GM18907 (cell line): ENCODE measurements around the gene ARAP1.
A peak's percentile ranks its signal among the peaks of the same experiment; 100 is the strongest.

Source experiments
- ATAC-seq: cut with Tn5 transposase; IDR thresholded peaks from one replicate; pipeline ENCODE4 v1.9.1; 2021; ENCODE audit warnings: mild to moderate bottlenecking, moderate library complexity; ENCODE audit not compliant: unreplicated experiment

ARAP1 gene

DNA sequence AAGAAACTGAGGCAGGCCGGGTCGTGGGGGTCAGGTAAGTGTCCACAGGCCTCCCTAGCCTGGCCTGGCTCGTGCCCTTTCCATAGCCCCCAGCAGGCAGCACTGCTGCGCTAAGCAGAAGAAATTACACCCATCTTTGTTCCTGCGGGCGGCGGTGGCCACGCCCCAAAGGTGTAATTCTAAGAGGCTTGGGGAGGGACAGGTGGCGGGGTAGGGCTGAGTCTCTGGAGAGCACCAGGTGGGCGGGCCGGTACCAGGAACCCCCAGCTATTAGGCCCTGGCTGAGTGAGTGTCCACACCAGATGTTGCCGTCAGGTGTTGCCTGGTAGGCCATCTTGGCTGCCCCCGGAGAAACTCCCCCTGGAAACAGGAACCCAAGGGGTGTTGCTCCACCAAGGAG lies 12.3 kb upstream of the ARAP1 start:
- ATAC-seq = no peak

DNA sequence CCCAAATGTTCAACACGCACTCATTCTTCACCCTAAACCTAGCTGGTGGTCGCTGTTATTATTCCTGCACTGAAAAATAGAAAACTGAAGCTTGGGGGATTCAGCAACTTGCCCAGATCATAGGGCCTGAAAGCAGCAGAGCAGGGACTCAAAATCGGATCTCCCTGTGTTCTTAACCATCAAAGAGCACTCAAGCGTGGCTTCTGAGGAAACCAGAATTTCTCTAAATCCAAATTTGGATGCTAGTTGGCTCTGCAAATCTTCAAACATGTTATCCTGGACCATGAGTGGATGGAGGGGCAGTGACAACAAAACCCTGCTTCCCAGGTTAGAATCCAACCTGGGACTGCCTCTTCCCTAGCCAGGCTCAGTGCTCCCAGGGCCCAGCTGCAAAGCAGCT lies 11.6 kb upstream of the ARAP1 start:
- no peak for ATAC-seq

DNA sequence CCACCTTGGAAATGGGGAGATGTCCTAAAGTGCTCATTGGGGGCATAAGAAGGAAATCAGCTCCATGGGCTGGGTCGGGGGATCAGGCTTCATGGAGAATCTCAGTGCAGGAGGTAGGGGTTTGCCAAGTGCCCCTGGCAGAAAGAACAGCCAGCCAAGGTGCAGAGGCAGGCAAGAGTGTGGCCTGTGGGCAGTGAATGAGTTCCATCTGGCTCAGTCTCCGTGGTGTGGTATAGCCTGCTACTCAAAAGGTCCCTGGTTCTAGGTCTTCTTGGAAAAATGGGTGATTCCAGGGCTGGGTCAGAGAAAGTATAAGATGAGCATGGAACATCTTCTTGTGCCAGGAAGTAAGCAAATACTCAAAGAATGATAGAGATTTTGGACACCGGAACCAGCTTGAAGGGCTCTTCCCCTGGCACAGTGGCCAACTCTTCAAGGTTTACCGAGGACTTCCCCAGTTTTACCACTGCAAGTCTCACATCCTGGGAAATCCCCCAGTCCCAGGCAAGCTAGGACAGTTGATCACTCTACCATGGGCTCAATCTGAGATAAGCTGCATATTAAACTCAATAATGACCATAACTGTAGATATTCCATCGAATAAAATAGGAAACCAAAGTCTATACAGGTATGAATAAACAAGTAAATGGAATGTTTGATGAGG lies 10.6 kb upstream of the ARAP1 start:
- ATAC-seq = peak; percentile 79

DNA sequence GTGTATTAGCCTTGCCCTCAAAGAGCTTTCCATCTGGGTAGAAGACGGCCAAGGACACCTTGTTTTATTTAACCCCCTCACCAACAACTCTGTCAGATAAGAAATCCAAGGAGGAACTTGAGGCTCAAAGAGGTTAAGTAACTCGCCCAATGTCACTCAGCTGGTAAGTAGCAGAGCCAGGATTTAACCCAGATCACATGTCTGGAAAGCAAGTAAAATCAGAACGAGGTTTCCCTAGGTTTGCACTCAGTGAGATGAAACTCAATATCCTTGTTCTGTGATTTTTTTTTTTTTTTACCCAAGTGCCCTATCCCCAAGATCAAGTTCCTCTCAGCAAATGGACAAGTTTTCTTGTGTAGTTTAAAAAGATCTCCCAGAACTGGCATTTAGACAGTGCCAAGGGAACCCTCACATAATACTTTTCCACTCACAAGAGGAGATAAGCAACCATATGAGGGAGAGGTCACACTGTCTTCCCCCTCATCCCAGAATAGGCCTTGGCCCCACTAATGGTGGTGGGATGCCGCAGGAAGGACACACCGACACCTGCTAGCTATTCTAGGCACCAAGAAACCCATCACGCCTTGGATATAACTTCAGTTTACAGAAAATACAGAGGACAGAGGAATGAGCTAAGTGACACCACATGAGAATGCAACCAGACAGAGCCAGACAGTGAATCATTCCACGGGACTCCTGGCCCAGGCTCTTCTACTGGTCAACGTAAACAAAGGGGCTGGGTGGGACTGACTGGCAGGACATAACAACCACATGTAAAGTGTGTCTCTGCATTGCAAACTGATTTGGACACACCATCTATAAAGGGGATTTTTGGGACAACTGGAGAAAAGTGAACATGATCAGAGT lies 8.6 kb upstream of the ARAP1 start:
- ATAC-seq = no peak

DNA sequence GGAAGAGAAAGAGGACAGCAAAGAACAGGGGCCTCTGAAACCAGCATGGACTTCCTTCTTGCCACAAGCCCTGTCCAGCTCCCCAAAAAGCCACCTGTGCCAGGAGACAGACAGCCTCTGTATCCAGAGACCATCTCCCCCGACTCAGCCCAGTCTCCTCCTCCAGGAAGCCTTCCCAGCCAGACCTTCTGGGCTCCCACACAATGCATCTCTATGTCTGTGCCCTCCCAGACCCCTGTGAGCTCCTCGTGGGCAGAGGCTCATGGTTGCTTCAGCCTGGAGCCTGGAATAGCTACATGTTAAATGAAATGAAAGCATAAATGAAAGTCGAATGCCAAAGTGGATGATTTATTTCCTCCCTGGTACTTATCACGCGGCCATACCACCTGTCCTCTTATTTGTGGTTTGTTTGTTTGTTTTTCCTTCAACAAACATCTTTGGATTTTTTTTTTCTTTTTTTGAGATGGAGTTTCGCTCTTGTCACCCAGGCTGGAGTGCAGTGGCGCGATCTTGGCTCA lies 7.3 kb upstream of the ARAP1 start:
- no peak for ATAC-seq

DNA sequence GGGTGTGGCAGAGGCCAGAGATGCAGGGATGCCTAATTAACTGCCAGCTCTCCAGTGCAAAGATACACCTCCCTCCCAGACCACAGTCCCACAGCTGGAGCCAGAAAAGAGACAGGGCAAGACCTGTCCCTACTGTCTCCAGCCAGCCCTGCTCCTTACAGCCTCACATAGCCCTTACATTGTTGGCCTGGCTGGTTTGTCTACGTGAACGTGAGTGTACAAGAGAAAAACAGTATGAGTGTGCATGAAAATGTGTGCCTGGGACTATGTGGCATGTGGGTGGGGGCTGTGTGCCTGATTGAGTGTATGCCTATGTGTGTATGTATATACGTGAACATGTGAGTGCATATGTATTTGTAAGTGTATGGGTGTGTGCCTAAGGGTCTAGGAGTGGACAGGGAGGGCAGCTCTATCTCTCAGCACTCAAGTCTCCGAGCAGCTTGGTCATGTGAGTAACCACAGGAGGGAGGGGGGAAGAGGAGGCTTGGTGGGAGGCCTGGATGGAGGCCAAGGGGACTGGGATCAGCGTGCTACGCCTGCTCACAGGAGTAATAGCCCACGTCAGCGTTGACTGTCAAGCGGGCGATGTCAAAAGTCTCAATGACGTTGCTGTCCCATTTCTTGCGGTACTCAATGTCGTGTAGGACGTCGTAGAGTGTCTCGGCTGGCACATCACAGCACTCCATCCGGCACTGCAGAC lies 6.6 kb upstream of the ARAP1 start:
- ATAC-seq = no peak

DNA sequence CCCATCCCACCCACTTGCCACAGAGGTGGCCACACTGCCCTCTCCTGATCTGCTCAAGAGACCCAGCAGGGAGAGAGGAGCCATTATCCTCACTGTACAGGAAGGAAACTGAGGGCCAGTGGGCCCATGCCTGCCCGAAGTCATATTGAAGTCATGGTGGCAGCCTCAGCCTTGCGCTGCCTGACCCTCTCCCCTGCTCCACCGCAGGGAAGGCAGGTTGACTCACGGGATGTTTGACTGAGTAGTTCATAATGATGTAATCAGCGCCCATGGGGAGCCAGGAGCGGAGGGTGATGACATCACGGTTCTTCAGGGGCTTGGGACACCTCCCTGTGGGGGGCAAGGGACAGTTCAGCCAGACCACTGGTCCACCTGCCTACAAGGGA lies 6.1 kb upstream of the ARAP1 start:
- ATAC-seq = no peak

DNA sequence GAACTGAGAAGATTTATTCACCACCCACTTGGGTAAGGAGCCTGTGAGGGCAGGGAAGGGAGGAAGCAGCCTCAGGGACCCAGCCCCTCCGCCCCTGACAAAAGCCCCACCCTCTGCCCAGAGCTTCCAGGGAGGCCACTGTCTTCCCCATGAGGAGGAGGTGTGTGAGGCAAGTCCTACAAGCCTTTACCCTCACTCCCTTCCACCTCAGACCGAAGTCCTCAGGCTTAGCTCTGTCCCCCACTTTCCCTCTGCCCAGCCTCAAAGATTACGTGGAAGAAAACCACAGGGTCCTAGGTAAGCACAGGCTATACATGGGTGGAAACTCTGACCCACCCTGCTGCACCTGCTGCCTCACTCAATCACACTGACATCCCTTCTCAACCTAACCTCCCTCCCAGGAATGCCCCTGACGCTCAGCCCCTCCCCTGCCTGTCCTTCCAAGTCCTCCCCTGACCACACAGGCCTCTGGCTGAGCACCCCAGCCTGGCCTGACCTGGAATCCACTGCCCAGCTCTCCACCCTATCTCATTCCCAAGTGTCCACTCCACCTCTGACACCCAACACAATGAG lies 3.6 kb upstream of the ARAP1 start:
- ATAC-seq = no peak

DNA sequence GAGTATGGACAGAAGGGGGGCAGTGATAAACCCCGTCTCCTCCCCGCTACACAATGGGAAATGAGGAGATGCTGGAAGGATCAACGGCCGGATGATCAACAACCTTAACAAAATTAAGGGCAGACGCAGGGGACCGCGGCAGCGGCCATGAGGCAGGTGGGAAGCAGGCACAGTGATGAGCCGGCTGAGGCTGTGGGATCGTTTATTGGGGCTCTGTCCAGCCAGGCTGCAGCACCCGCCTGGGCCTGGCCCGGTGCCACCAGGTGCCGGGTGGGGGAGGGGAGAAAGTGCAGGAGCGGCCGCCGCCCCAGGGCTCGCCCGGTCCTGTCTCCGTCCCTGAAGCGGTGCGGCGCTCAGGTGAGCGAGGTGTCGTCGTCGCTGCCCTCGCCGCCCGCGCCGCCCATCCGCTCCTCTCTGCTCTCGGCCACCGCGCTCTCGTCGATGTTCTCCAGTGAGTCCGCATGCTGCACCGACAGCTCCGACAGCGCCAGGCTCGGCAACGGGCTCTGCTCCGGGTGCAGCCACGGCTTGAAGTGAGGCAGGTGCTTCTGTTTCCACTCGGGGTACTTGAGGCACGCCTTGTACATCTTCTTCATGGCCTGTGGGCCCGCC lies 2.4 kb upstream of the ARAP1 start:
- ATAC-seq = no peak

DNA sequence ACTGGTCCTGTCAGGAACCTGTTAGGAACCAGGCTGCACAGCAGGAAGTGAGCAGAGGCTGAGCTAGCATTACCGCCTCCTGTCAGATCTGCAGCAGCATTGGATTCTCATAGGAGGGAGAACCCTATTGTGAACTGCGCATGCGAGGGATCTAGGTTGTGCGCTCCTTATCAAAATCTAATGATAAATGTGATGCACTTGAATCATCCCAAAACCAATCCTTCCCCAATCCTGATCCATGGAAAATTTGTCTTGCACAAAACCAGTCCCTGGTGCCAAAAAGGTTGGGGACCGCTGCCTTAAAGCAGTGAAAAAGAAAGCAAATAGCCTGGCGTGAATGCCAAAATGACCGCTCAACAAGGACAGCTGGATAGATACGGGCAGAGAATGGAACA lies 1.9 kb upstream of the ARAP1 start:
- ATAC-seq = no peak

DNA sequence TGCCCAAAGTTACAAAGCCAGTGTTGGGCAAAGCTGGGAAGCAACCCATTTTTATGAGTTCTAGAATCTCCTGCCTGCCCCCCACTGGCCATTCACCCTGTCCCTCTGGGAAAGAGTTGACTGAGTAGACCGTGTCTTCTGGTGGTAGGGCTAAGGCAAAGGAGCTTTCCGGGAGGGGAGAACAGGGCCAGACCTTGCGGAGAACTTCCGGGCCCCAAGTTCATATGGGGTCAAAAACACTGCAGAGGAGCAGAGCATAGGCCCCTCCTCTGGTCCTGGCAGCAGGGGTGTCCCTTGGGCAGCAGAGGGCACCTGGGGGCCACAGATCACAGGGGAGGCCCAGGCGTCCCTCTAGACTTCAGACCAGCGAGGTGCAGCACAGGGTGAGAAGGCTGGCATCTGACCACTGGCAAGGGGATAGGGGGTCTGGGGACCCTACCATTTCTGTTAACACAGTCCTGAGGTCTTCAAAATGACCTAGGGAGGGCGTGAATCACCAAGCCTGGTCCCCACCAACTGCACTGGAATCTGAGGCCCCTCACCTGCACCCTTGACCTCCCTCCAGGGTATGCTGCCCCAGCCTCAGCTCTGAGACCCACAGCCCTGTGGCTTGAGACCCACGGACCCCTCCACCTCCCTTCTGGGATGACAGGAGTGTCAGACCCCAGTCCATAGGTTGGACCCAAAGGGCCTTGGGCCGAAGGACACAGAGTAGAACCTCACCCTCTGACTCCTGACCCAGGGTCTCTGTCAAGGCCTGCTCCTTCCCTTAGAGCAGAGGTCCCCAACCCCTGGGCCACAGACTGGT lies 1.3 kb upstream of the ARAP1 start:
- no peak for ATAC-seq

DNA sequence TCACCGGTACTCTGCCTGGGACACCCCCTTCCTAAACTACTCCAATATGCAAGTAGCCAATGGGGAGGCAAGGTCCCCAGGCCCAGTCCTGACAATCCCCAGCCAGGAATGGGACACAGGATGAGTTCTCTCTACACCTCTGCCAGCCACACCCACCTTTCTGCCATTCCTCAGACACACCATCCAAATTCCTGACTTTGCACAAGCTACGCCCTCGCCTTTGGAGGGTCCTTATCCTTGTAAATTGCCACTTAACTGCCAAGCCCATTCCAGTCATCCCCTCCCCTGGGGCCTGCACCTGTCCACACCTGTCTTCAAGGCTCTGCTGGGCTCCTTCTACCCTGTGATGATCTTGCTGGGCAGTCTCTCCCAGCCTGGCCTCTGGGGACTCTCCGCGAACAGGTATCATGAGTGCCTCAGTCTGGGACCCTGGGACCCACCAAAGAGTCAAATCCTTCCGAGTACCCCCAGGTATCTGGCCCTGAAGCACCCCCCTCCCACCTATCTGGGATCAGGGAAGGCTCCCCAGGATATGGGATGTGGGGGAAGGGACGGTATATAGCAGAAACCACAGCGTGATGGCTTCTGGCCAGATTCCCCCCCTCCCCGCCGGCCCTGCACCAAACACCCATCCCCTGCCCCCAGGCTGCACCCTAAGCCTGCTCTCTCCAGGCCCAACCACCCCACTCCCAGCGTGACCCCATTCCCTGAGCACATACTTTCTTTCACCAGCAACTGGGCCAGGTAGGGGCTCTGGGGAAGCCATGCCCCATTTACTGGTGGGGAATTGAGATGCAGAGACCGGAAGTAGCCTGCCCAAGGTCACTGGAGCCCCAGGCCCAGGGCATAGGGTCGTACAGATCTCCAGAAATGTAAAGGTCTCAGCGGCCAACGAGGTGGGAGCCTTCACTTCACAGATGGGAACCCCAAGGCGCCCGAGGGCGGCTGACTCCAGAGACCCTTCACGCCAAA lies 806 bp downstream of the ARAP1 start:
- no peak for ATAC-seq

DNA sequence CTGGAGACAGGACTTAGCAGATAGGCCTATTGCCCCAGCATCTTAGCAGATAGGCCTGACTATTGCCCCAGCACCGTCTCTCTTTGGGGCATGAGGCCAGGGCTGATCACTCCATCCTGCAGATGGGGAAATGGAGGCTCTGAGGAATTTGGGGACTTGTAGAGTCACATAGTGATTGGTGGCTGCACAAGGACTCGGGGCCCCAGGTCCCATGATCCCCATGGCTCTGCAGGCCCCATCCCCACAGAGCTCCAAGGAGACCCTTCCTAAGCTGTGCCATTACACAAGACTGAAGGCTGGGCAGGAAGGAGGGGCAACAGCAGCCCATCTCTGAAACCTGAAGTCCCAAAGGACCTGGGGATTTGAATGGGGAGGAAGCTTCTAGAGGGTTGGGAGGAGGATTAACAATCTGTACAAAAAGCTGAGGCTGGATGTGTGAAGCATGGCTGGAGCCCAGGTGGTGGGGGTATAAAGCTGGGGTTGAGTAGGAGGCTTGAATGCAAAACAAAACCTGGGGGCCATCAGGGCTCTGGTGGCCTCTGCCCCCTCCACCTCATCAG lies 1.6 kb downstream of the ARAP1 start:
- no peak for ATAC-seq

DNA sequence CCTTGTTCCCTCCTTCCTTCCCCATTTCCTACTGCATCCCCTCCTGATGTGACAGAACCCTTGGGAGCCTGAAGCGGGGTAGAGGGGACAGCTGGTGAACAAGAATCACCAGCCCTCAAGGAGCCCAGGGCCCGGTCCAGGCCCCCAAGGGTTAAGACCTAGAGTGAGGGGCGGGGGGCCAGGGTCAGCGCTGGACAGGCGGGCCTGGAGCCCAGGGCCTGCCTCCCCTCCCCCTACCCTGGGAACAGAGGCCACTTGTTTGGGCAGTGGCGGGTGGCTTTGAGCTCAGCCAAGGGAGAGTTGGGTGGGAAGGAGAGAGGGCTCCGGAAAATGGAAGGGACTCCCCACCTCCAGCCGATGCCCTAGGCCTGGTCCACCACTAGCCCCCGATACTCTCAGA lies 2.1 kb downstream of the ARAP1 start:
- ATAC-seq = no peak

DNA sequence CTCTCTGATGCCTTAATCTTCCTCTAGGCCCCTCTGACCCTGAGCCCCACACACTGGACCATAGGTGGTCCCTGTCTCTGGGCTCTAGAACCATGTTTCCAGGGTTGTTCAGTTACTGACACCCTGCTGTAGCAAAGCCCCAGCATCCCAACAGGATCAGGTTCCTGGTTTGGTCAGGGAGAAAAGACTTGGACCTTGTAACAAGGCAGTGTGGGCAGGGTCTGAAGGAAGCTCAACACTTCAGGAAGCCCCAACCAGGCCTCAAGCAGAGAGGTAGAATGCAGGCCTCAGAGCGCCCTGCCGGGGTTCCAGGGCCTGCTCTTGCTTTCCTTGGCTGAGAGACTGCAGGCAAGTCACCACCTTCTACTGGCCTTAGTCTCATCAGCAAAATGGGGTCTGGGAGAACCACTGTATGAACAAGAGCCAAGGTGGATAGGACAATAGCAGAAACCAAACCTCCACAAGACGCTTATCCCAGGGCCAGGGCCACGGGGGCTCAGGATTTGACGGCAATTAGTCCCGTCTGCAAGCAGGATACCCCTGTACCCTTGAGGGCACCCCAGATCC lies 4.8 kb downstream of the ARAP1 start:
- no peak for ATAC-seq

DNA sequence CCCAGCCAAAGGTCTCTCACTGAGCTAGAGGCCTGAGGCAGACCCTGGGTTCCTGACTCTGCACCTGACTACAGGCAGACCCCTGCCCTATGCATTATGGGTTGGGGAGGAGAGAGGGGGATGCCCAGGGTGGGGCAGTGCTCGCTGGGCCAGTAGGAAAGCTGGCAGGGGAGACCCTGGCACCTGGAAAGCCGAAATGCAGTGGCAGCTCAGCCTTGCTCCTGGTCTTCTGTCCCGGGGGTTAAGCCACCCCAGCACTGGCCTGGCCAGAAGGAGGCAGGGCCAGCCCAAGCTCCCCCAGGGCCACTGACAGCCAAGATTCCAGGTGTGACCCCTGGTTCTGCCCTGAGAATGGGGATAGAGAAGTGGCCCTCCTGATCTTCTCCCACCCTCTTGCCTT lies 5.4 kb downstream of the ARAP1 start:
- no peak for ATAC-seq

DNA sequence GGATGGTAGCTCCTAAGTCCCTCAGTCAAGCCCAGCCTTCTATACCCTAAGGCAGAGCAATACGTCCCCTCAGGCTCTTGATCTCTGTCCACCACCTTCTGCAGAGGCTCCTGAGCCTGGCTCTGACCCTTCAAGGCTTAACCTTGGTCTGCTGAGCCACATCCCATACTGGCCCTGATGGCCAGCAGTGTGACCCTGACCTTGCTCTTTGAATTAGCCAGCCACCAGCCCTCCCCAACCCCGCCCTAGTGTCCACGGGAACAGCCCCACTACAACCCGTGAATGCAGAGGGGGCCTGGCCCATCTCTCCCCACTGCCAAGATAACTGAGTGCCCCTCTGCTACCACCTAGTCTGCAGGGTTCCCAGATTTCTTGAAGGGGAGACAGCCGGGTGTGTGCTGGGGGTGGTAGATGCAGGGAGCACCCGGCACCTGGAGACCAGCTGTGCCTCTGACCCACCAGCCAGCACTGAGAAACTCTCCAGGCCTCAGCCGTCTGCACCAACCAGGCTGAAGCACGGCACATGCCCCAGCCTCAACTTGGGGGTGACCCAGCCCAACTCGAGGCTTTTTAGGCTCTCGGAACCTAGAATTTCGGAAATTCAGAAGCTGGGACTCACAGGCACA lies 6.2 kb downstream of the ARAP1 start:
- no peak for ATAC-seq

DNA sequence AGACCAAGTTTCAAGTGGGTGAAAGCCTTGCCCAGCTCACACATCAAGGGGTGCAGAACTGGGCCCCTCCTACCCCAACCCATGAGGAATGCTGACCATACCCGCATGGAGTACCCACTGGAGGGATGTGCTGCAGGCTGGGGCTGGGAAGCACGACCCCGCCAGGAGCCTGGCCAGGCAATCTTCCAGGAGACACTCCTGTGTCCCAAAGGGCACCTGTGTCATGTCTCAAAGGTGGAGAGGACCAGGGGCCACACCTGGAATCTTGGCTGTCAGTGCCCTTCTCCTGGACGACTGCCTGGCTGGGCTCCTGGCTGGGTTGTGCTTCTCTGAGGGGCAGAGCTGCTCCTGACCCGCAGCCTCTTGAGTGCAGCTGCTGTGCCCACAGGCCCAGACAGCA lies 6.7 kb downstream of the ARAP1 start:
- ATAC-seq = no peak
